Karpas-422 (cell line): ENCODE data around the gene UBA3. TPM values are rescaled to one million over a fixed set of nuclear protein-coding genes. Genes with fewer than 3 reads are reported as not detected.
A peak's percentile ranks its signal among the peaks of the same experiment; 100 is the strongest.

Experiments used
- DNase-seq: peaks from one replicate; pipeline ENCODE4 v3.0.0-alpha.2; 2015
- H2AFZ ChIP-seq: fragments of 200-600 bp; sonication (generic); 2 replicates; pipeline ENCODE4 v1.6.1; 2014; ENCODE audit warnings: antibody characterized with exemption, low read length, mixed read lengths
- H3K27ac ChIP-seq: fragments of 200-600 bp; sonication (generic); 2 replicates; pipeline ENCODE4 v1.5.1; 2014; ENCODE audit warnings: mild to moderate bottlenecking, low read length, moderate library complexity
- H3K27me3 ChIP-seq: fragments of 200-600 bp; sonication (generic); 2 replicates; pipeline ENCODE4 v1.6.1; 2014; ENCODE audit warnings: low read length, mixed read lengths
- H3K36me3 ChIP-seq: fragments of 200-600 bp; sonication (generic); 2 replicates; pipeline ENCODE4 v1.6.1; 2014; ENCODE audit warnings: low read length, mixed read lengths; ENCODE audit not compliant: insufficient read depth
- H3K4me1 ChIP-seq: fragments of 200-600 bp; sonication (generic); 2 replicates; pipeline ENCODE4 v1.6.1; 2014; ENCODE audit warnings: mild to moderate bottlenecking, low read length, mixed read lengths
- H3K4me2 ChIP-seq: fragments of 200-600 bp; sonication (generic); 2 replicates; pipeline ENCODE4 v1.6.1; 2014; ENCODE audit warnings: low read length, low read depth, mild to moderate bottlenecking; ENCODE audit not compliant: poor library complexity, severe bottlenecking
- H3K4me3 ChIP-seq: fragments of 200-600 bp; sonication (generic); 2 replicates; pipeline ENCODE4 v1.5.1; 2014; ENCODE audit warnings: mild to moderate bottlenecking, antibody characterized with exemption, low read length, mixed read lengths
- H3K79me2 ChIP-seq: fragments of 200-600 bp; sonication (generic); 2 replicates; pipeline ENCODE4 v1.6.1; 2014; ENCODE audit warnings: mild to moderate bottlenecking, low read length, mixed read lengths
- H3K9ac ChIP-seq: fragments of 200-600 bp; sonication (generic); 2 replicates; pipeline ENCODE4 v1.6.0; 2014; ENCODE audit warnings: low read length
- H3K9me2 ChIP-seq: fragments of 200-600 bp; sonication (generic), shearing (Covaris generic); replicated peaks from 2 replicates; pipeline ENCODE4 v1.6.0; 2014; ENCODE audit warnings: mild to moderate bottlenecking, low read length, moderate library complexity; ENCODE audit not compliant: insufficient read depth
- H3K9me3 ChIP-seq: fragments of 300-700, 200-600 bp; sonication (generic); 2 replicates; pipeline ENCODE4 v1.6.1; 2014; ENCODE audit warnings: low read length, mixed read lengths
- H4K20me1 ChIP-seq: fragments of 200-600 bp; sonication (generic); 2 replicates; pipeline ENCODE4 v1.6.1; 2014; ENCODE audit warnings: mild to moderate bottlenecking, antibody characterized with exemption, low read length, low read depth; ENCODE audit not compliant: insufficient read depth
- total RNA-seq: library from RNA; depleted of rRNA; stranded (reverse); fragments of >200 nt; shearing (Covaris generic); gene quantifications from 2 replicates; pipeline ENCODE4 v1.2.3, GENCODE V29; 2014; ENCODE audit warnings: low replicate concordance; rRNA removed

Gene UBA3
- 58.8 and 83.2 TPM in 2 replicates for total RNA-seq

- peaks cover 63% of the 10 kb centered on the region for H3K4me1 ChIP-seq
- H3K9me3 ChIP-seq, result no peaks in the 10 kb centered on the region
- H3K27me3 ChIP-seq, result no peaks in the 10 kb centered on the region
- H2AFZ ChIP-seq, result peak within 1 kb of the TSS; percentile 75
- H3K79me2 ChIP-seq, result peaks cover 49% of the 10 kb centered on the region
- H3K27ac ChIP-seq, result peak within 1 kb of the TSS; percentile 81
- peaks cover 11% of the 10 kb centered on the region; the same call in 1 of the 2 replicates for H3K36me3 ChIP-seq
- DNase-seq, result peak; percentile 97
- H3K4me2 ChIP-seq, result peak within 1 kb of the TSS; percentile 86
- peaks cover 3% of the 10 kb centered on the region; the same call in 1 of the 2 replicates for H4K20me1 ChIP-seq
- peak within 1 kb of the TSS; percentile 95 for H3K4me3 ChIP-seq
- H3K9ac ChIP-seq, result peak within 1 kb of the TSS; percentile 92
- H3K9me2 ChIP-seq, result no peaks in the 10 kb centered on the region
These were observed at the start of gene UBA3 for GRCh38 chr3:69080233-69080920. Gene UBA3 (minus strand): TSS chr3:69080365. CDS start chr3:69080353, 12 bp downstream.

GRCh38 chr3:69129531-69129930, 49.4 kb upstream of the UBA3 start:
- no peaks in the 10 kb centered on the region for H3K9me3 ChIP-seq
- H3K4me1 ChIP-seq, result no peaks in the 10 kb centered on the region
- no peak overlapping the region for H3K9ac ChIP-seq
- H2AFZ ChIP-seq, result no peak overlapping the region
- H3K27ac ChIP-seq, result no peak overlapping the region
- no peaks in the 10 kb centered on the region for H3K9me2 ChIP-seq
- no peak overlapping the region for H3K4me2 ChIP-seq
- no peaks in the 10 kb centered on the region for H3K36me3 ChIP-seq
- no peaks in the 10 kb centered on the region for H3K27me3 ChIP-seq
- H4K20me1 ChIP-seq, result no peaks in the 10 kb centered on the region
- no peak for DNase-seq
- no peak overlapping the region for H3K4me3 ChIP-seq
- no peaks in the 10 kb centered on the region for H3K79me2 ChIP-seq

- Histone ChIP-seq H3K4me1 (no peaks in the 10 kb centered on the region), H3K36me3 (no peaks in the 10 kb centered on the region), H3K79me2 (no peaks in the 10 kb centered on the region), H3K9ac (no peak overlapping the region), H3K9me2 (no peaks in the 10 kb centered on the region), H2AFZ (no peak overlapping the region), H3K4me2 (no peak overlapping the region), H3K9me3 (no peaks in the 10 kb centered on the region), H4K20me1 (no peaks in the 10 kb centered on the region), H3K27me3 (no peaks in the 10 kb centered on the region), H3K4me3 (no peak overlapping the region), H3K27ac (no peak overlapping the region)
- no peak for DNase-seq
These were observed 48.3 kb upstream of the UBA3 start for GRCh38 chr3:69128509-69128908.

GRCh38 chr3:69126999-69127398, 46.8 kb upstream of the UBA3 start:
- H3K79me2 ChIP-seq, result no peaks in the 10 kb centered on the region
- H3K27me3 ChIP-seq, result no peaks in the 10 kb centered on the region
- no peaks in the 10 kb centered on the region for H3K9me3 ChIP-seq
- DNase-seq, result no peak
- no peak overlapping the region for H3K9ac ChIP-seq
- no peaks in the 10 kb centered on the region for H3K9me2 ChIP-seq
- peaks cover under 1% of the 10 kb centered on the region for H3K4me1 ChIP-seq
- H3K4me3 ChIP-seq, result no peak overlapping the region
- H3K27ac ChIP-seq, result no peak overlapping the region
- no peak overlapping the region for H3K4me2 ChIP-seq
- no peaks in the 10 kb centered on the region for H3K36me3 ChIP-seq
- H4K20me1 ChIP-seq, result no peaks in the 10 kb centered on the region
- H2AFZ ChIP-seq, result no peak overlapping the region

- H3K36me3 ChIP-seq, result no peaks in the 10 kb centered on the region
- DNase-seq, result no peak
- no peak overlapping the region for H3K4me2 ChIP-seq
- H3K4me3 ChIP-seq, result no peak overlapping the region
- no peak overlapping the region for H3K9ac ChIP-seq
- no peaks in the 10 kb centered on the region for H3K27me3 ChIP-seq
- no peak overlapping the region for H2AFZ ChIP-seq
- no peaks in the 10 kb centered on the region for H3K9me3 ChIP-seq
- no peaks in the 10 kb centered on the region for H3K79me2 ChIP-seq
- H4K20me1 ChIP-seq, result no peaks in the 10 kb centered on the region
- peaks cover 3% of the 10 kb centered on the region for H3K4me1 ChIP-seq
- no peaks in the 10 kb centered on the region for H3K9me2 ChIP-seq
- no peak overlapping the region for H3K27ac ChIP-seq
These were observed 46.1 kb upstream of the UBA3 start for GRCh38 chr3:69126216-69126615.

- Histone ChIP-seq H3K9me2 (no peaks in the 10 kb centered on the region), H3K79me2 (no peaks in the 10 kb centered on the region), H3K4me1 (peaks cover 3% of the 10 kb centered on the region), H3K27ac (no peak within 1 kb of the TSS), H4K20me1 (no peaks in the 10 kb centered on the region), H3K27me3 (no peaks in the 10 kb centered on the region), H3K4me3 (no peak within 1 kb of the TSS), H2AFZ (peak within 1 kb of the TSS; percentile 43; the same call in 1 of the 2 replicates), H3K4me2 (peak within 1 kb of the TSS; percentile 19), H3K9me3 (no peaks in the 10 kb centered on the region), H3K9ac (no peak within 1 kb of the TSS), H3K36me3 (no peaks in the 10 kb centered on the region)
- DNase-seq, result no peak
These were observed 42.2 kb upstream of the UBA3 start, which contains the start of gene LMOD3 for GRCh38 chr3:69122403-69122802. Gene LMOD3 (minus strand): TSS chr3:69122595. CDS start chr3:69122386, 209 bp downstream.

- no peak for DNase-seq
- no peak overlapping the region for H3K27ac ChIP-seq
- H3K27me3 ChIP-seq, result no peaks in the 10 kb centered on the region
- no peaks in the 10 kb centered on the region for H3K9me2 ChIP-seq
- H3K9ac ChIP-seq, result no peak overlapping the region
- no peaks in the 10 kb centered on the region for H3K9me3 ChIP-seq
- peak overlapping the region; percentile 43; the same call in 1 of the 2 replicates for H2AFZ ChIP-seq
- H4K20me1 ChIP-seq, result no peaks in the 10 kb centered on the region
- H3K4me2 ChIP-seq, result peak overlapping the region; percentile 19
- H3K4me1 ChIP-seq, result peaks cover 3% of the 10 kb centered on the region
- no peaks in the 10 kb centered on the region for H3K79me2 ChIP-seq
- no peaks in the 10 kb centered on the region for H3K36me3 ChIP-seq
- no peak overlapping the region for H3K4me3 ChIP-seq
These were observed 41.8 kb upstream of the UBA3 start for GRCh38 chr3:69121950-69122349.

- peak overlapping the region; percentile 19 for H3K4me2 ChIP-seq
- no peak overlapping the region for H3K27ac ChIP-seq
- H3K36me3 ChIP-seq, result no peaks in the 10 kb centered on the region
- H4K20me1 ChIP-seq, result no peaks in the 10 kb centered on the region
- no peak for DNase-seq
- H2AFZ ChIP-seq, result 0 out of 2 replicates have a peak overlapping the region, but pooled peaks have one; percentile 43
- H3K9me2 ChIP-seq, result no peaks in the 10 kb centered on the region
- H3K9me3 ChIP-seq, result no peaks in the 10 kb centered on the region
- peaks cover 3% of the 10 kb centered on the region for H3K4me1 ChIP-seq
- H3K4me3 ChIP-seq, result no peak overlapping the region
- H3K79me2 ChIP-seq, result no peaks in the 10 kb centered on the region
- H3K9ac ChIP-seq, result no peak overlapping the region
- no peaks in the 10 kb centered on the region for H3K27me3 ChIP-seq
These were observed 41.3 kb upstream of the UBA3 start for GRCh38 chr3:69121513-69121912.
